NCI-H1436 treated with DMSO at 0.1 percent for 48 hours (cell line): ENCODE measurements around the gene CHORDC1.
"Not testable (repeated sequence)": the region's sequence is repeated elsewhere in the genome, so short reads cannot be mapped to it uniquely, and the experiment has no call there.

ENCODE experiments used
- DNase-seq: peaks from one replicate; lab custom pipeline; 2025; lab: John Stamatoyannopoulos, UW

The CHORDC1 gene

DNA sequence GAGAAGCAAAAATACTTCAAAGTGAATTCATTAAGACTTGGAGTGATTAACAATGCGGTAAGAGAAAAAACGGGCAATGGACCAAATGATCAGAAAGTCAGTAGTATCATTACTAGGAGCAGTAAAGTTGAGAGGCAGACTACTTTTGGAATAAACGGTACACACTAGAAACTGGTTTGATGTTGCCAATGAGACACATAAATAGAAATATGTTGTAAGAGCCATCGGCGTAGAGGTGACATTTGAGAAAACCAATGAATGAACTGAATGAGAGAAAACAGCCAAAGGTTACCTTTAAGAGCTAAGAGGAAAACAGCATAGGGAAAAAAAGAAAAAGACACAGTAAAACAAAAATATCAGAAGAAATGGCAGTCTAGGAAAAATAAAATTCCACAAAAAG, 6.2 kb downstream of the CHORDC1 start:
- DNase-seq: no peak

- no peak for DNase-seq
Measured at GRCh38 chr11:90213322-90213721, 9.5 kb downstream of the CHORDC1 start.

GRCh38 chr11:90208857-90209256, 14.0 kb downstream of the CHORDC1 start:
- no peak for DNase-seq

DNA sequence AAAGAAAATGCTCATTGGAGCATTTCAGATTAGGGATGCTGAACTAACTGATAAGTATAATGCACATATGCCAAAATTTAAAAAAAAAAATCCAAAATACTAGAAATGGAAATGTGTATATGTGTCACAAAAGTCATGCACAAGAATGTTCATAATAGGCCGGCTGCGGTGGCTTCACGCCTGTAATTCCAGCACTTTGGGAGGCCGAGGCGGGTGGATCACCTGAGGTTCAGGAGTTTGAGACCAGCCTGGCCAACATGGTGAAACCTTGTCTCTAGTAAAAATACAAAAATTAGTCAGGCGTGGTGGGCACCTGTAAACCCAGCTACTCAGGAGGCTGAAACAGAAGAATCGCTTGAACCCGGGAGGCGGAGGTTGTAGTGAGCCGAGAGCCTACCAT, 14.9 kb downstream of the CHORDC1 start:
- DNase-seq: not testable (repeated sequence)

- no peak for DNase-seq
Measured at GRCh38 chr11:90204832-90205646, 17.8 kb downstream of the CHORDC1 start.

- DNase-seq: no peak
Measured at GRCh38 chr11:90204407-90204806, 18.4 kb downstream of the CHORDC1 start.

DNA sequence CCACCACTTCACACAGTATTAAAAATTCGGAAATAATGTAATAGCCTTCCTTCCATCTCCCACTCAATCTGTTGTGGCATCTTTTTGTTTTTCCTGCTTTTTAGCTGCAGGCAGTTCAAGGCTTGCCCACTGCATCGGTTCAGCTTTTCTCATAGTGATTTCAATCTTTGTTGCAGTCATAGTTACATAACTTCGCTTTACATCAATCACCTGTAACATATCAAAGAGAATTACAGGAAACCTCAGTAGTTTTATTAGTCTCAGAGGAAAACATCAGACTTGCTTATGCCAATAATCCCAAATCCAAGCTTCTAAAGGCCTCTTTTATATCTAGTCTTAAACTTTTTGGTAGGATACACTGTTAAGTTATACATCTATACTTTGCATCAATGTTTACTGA, 20.5 kb downstream of the CHORDC1 start:
- no peak for DNase-seq

DNA sequence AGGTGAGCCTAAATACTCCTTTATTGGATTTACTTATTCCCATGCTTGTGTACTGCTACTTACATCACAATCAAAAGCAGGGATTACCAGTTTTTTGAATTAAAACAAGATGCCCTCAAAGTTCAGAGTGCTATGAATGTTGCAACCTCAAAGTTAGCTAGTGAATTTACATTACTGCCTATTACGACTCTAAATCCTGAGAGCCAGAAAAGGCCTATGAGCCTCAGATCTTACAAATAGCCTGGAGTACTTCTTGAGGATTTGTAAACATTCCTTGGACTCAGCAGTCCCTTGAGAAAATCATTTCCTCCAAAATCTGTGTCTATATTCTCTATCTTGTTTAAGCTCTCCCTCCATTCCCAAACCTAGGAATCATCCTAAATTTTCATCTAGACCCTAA, 25.5 kb downstream of the CHORDC1 start:
- no peak for DNase-seq

GRCh38 chr11:90192869-90193582, 29.8 kb downstream of the CHORDC1 start:
- DNase-seq: no peak

DNA sequence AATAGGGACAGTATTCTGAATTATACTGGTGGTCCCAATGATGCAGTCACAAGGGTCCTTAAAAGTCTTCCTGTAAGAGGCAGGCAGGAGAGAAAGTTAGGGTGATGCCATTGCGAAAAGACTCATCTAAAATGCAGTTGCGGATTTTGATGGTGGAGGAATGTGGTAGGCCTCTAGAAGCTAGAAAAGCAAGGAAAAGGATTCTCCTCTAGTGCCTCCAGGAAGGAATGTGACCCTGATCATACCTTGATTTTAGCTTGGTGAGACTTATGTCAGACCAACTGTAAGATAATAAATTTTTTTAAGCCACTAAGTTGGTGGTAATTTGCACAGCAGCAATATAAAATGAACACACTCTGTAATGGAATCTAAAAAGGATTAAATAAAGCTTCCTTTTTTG, 33.8 kb downstream of the CHORDC1 start:
- no peak for DNase-seq

DNA sequence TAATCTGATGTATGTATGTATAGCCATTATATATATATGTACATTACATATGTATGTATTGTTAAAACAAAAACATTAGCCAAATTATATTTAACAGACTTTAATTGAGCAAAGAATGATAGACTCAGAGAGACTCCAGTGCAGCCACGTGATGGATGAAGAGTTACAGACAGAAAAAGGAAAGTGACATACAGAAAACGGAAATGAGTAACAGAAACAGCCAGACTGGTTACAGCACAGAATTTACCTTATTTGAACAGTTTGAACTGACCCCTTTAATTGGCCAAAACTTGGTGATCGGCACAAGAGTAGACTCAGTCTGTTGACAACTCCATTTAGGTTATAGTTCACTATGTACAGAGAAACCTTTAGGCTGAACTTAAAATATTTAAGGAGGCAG, 35.0 kb downstream of the CHORDC1 start:
- no peak for DNase-seq

- DNase-seq: no peak
Measured at GRCh38 chr11:90179923-90180322, 42.9 kb downstream of the CHORDC1 start.

- DNase-seq: no peak
Measured at GRCh38 chr11:90178751-90179150, 44.1 kb downstream of the CHORDC1 start.

DNA sequence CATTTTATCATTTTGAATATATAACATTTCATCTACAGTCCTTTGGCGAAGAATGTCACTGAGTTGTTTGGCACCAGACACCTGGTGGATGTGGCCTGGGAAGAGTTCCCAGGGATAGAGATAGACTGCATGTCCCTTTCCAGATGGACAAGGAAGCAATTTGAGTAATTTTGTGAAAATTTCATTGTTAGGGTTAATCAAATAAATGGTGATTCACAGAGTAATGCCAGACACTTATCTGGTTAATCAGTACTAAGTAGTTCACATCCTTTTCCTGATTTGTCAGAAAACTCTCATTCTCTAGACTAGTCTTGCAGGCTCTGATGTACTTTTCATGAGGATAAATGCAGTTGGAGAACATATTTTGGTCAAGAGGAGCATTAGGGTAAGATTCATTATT, 46.8 kb downstream of the CHORDC1 start:
- DNase-seq: no peak

DNA sequence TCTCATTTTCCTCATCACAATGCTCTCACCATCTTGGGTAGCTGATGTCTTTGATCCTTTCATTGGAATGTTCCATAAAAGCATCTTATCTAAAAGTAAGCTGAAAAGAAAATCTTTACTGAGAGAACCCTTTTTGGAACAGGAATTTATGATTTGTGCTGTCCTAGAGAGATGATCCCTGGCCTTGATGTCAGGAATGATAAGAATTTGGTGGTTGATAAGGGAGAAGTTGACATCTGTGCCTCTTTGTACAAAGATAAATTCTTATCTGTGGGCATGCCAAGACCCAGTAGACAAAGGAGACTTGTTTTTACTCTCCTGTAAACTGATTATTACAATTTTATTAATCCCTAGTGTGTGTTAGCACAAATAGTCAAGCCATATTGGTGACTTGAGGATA, 51.5 kb downstream of the CHORDC1 start:
- no peak for DNase-seq

DNA sequence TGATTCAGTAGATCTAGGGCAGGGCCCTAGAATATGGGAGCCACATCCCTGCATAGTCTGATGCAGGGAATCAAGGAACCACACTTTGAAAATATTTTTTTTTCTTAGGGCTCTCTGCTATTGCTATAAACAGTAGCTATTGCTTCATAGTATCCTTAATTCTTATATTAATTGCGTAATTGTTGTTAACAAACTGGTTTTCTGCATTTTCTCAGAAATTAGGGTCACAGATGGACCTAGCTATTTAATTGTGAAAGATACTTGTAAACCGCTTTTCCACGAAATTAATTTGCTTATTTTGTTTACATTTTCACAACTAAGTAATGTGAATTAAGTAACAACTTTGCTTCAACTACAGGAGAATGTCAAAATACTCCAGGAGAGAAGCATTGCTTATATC, 54.3 kb downstream of the CHORDC1 start:
- DNase-seq: no peak

DNA sequence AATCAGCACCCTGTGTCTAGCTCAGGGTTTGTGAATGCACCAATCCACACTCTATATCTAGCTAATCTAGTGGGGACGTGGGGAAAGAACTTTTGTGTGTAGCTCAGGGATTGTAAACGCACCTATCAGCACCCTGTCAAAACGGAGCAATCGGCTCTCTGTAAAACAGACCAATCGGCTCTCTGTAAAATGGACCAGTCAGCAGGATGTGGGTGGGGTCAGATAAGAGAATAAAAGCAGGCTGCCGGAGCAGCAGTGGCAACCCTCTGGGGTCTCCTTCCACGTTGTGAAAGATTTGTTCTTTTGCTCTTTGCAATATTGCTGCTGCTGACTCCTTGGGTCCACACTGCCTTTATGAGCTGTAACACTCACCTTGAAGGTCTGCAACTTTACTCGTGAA, 55.1 kb downstream of the CHORDC1 start:
- DNase-seq: not testable (repeated sequence)

GRCh38 chr11:90166982-90167573, 55.8 kb downstream of the CHORDC1 start:
- DNase-seq: not testable (repeated sequence)
